Nephron progenitor cell (in vitro differentiated cells): ENCODE data around the gene MAG.

ENCODE experiments used
- DNase-seq: peaks from one replicate; pipeline ENCODE4 v3.0.0; 2021
- H3K27ac Mint-ChIP-seq: 2 replicates; pipeline ENCODE4 v1.8.0; 2021; ENCODE audit warnings: mild to moderate bottlenecking, moderate library complexity, mixed read lengths
- H3K27me3 Mint-ChIP-seq: 2 replicates; pipeline ENCODE4 v1.8.0; 2021; ENCODE audit warnings: mild to moderate bottlenecking, low read depth, mixed read lengths; ENCODE audit not compliant: poor library complexity
- H3K36me3 Mint-ChIP-seq: 2 replicates; pipeline ENCODE4 v1.8.0; 2021; ENCODE audit warnings: low read depth, mixed read lengths
- H3K4me1 Mint-ChIP-seq: 2 replicates; pipeline ENCODE4 v1.8.0; 2021; ENCODE audit warnings: mixed read lengths
- H3K4me3 Mint-ChIP-seq: 2 replicates; pipeline ENCODE4 v1.8.0; 2021; ENCODE audit warnings: mild to moderate bottlenecking, moderate library complexity, mixed read lengths
- H3K9me3 Mint-ChIP-seq: 2 replicates; pipeline ENCODE4 v1.8.0; 2021; ENCODE audit warnings: mild to moderate bottlenecking, moderate library complexity, mixed read lengths
- TF ChIP-seq, protein P1 (sequence below): fragments of 200-600 bp; sonication (generic); IDR thresholded peaks from 2 replicates; pipeline ENCODE4 v1.5.0; 2021; ENCODE audit warnings: antibody characterized with exemption

Gene MAG

DNA sequence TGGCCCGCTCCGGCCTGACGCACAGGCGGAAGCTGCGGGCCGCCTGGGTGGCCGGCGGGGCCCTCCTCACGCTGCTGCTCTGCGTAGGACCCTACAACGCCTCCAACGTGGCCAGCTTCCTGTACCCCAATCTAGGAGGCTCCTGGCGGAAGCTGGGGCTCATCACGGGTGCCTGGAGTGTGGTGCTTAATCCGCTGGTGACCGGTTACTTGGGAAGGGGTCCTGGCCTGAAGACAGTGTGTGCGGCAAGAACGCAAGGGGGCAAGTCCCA is 60.2 kb downstream of the MAG start:
- H3K9me3 Mint-ChIP-seq, result no peaks in the 10 kb centered on the region
- TF ChIP-seq, protein P1, sequence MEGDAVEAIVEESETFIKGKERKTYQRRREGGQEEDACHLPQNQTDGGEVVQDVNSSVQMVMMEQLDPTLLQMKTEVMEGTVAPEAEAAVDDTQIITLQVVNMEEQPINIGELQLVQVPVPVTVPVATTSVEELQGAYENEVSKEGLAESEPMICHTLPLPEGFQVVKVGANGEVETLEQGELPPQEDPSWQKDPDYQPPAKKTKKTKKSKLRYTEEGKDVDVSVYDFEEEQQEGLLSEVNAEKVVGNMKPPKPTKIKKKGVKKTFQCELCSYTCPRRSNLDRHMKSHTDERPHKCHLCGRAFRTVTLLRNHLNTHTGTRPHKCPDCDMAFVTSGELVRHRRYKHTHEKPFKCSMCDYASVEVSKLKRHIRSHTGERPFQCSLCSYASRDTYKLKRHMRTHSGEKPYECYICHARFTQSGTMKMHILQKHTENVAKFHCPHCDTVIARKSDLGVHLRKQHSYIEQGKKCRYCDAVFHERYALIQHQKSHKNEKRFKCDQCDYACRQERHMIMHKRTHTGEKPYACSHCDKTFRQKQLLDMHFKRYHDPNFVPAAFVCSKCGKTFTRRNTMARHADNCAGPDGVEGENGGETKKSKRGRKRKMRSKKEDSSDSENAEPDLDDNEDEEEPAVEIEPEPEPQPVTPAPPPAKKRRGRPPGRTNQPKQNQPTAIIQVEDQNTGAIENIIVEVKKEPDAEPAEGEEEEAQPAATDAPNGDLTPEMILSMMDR, result no peak
- peaks cover 57% of the 10 kb centered on the region for H3K4me1 Mint-ChIP-seq
- H3K4me3 Mint-ChIP-seq, result no peak overlapping the region
- no peak for DNase-seq
- no peak overlapping the region for H3K27ac Mint-ChIP-seq
- peaks cover 21% of the 10 kb centered on the region for H3K27me3 Mint-ChIP-seq
- no peaks in the 10 kb centered on the region for H3K36me3 Mint-ChIP-seq

DNA sequence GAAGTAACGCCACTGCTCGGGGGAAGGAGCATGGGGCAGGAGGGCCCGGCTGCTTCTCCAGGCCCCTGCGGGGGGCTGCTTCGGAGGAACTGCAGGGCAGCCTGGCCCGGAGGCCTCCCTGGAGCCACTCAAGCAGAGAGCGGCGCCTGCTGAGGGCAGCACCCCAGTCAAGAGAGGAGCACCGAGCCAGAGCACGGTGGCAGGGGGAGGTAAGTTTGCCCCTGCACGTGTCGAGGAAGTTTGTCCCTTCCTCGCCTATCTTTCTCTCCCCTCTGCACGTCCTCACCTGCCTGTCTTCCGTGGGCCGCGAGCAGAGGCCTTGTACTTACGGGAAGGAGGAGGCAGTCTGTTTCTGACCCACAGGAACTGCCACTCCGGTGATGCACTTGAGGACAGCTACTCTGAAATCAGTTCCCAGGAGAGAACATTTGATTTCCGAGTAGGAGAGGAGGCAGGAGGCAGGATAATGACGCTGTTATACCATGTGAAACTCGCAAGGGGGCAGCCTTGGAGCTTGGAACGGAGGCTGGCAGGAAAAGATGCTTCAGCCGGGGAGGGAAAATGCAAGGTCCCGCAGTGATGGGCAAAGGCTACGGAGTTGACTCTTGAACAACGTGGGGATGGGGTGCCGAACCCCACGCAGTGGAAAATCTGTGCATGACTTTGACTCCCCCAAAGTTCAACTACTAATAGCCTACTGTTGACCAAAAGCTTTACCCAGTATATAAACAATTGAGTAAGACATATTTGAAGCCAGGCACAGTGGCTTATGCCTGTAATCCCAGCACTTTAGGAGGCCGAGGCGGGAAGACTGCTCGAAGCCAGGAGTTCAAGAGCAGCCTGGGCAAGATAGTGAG is 60.7 kb downstream of the MAG start:
- peak; percentile 72 for DNase-seq
- Mint-ChIP-seq H3K4me3 (peak overlapping the region; percentile 30), H3K27me3 (peaks cover 19% of the 10 kb centered on the region), H3K9me3 (no peaks in the 10 kb centered on the region), H3K27ac (no peak overlapping the region), H3K4me1 (peaks cover 54% of the 10 kb centered on the region), H3K36me3 (no peaks in the 10 kb centered on the region)
- TF ChIP-seq, protein P1, result peak; percentile 77

DNA sequence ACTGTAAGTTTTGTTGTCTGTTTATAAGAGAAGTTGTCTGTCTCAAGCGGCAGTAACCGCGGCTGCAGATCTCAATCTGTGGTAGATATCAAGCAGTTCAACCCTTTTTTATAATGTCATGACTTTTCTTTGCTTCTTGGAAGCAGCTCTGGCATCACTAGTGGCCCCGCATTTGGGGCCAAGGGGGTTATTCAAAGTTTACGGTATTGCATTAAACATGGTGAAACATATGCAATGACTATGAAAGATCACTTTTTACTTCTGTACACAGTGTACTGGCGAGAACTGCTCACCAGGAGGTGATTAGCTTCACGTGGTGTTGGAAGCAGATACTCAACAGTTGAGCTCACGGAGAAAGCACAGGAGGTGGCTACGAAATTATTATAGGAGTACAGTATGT is 61.7 kb downstream of the MAG start:
- TF ChIP-seq, protein P1, result no peak
- H3K27ac Mint-ChIP-seq, result no peak overlapping the region
- peaks cover 47% of the 10 kb centered on the region for H3K4me1 Mint-ChIP-seq
- no peaks in the 10 kb centered on the region for H3K9me3 Mint-ChIP-seq
- no peak for DNase-seq
- no peak overlapping the region for H3K4me3 Mint-ChIP-seq
- no peaks in the 10 kb centered on the region for H3K36me3 Mint-ChIP-seq
- peaks cover 19% of the 10 kb centered on the region for H3K27me3 Mint-ChIP-seq

DNA sequence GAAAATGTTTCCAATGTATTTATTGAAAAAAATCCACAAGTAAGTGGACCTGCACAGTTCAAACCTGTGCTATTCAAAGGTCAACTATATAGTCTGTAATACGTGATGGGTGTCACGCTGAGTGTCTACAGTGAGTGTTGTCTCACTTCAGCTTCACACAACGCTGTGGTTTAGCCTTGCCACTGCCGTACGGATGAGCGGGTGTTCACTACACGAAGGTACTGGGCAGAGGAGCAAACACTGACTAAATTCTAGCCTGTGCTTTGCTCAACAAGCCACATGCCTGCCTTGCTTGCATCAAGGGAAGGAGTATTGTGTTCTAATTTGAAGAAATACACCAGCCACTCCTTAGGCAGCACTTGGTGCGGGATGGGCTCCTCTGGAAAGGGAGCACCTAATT is 62.9 kb downstream of the MAG start:
- no peaks in the 10 kb centered on the region for H3K9me3 Mint-ChIP-seq
- peaks cover 34% of the 10 kb centered on the region for H3K4me1 Mint-ChIP-seq
- no peak overlapping the region for H3K27ac Mint-ChIP-seq
- peaks cover 11% of the 10 kb centered on the region for H3K27me3 Mint-ChIP-seq
- H3K4me3 Mint-ChIP-seq, result no peak overlapping the region
- H3K36me3 Mint-ChIP-seq, result no peaks in the 10 kb centered on the region
- no peak for DNase-seq
- TF ChIP-seq, protein P1, result no peak

DNA sequence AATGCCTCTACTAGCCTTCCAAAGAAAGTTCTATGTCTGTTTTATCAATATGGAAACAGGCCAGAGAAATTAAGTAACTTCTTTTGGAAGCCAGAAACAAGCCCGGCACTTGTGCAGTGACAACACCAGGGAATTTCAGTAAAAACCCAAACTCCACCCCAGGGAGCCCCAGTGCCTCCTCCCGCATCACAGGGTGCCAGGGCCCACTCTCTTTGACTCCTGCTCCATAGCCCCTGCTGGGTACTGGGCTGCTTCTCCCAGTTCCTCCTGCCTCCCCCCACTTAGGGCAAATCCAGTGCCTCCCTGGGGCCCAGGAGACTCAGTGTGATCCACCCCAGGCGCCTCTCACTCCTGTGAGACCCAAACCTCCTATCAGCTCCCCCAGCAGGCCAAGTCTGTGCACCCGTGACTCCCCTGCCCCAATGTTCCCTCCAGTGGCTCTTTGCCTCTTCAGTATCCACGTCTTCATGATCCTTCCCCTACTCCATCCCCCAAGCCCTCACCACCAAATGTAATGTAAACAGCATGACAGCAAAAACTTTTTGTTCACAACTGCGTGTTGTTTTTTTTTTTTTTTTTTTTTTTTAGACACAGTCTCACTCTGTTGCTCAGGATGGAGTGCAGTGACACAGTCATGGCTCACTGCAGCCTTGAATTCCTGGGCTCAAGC is 64.0 kb downstream of the MAG start:
- Mint-ChIP-seq H3K9me3 (no peaks in the 10 kb centered on the region), H3K36me3 (no peaks in the 10 kb centered on the region), H3K27me3 (peaks cover 11% of the 10 kb centered on the region), H3K4me3 (no peak overlapping the region), H3K4me1 (peaks cover 25% of the 10 kb centered on the region), H3K27ac (no peak overlapping the region)
- DNase-seq, result no peak
- TF ChIP-seq, protein P1, result no peak
